SKM-1 treated with dmso at 0.1 percent for 144 hours (cell line): ENCODE data around the gene WWP2.
"Not testable (repeated sequence)": the region's sequence is repeated elsewhere in the genome, so short reads cannot be mapped to it uniquely, and the experiment has no call there.

ENCODE experiments used
- DNase-seq: peaks from one replicate; lab custom pipeline; 2025; ENCODE audit not compliant: unreplicated experiment; lab: John Stamatoyannopoulos, UW

The WWP2 gene

DNA sequence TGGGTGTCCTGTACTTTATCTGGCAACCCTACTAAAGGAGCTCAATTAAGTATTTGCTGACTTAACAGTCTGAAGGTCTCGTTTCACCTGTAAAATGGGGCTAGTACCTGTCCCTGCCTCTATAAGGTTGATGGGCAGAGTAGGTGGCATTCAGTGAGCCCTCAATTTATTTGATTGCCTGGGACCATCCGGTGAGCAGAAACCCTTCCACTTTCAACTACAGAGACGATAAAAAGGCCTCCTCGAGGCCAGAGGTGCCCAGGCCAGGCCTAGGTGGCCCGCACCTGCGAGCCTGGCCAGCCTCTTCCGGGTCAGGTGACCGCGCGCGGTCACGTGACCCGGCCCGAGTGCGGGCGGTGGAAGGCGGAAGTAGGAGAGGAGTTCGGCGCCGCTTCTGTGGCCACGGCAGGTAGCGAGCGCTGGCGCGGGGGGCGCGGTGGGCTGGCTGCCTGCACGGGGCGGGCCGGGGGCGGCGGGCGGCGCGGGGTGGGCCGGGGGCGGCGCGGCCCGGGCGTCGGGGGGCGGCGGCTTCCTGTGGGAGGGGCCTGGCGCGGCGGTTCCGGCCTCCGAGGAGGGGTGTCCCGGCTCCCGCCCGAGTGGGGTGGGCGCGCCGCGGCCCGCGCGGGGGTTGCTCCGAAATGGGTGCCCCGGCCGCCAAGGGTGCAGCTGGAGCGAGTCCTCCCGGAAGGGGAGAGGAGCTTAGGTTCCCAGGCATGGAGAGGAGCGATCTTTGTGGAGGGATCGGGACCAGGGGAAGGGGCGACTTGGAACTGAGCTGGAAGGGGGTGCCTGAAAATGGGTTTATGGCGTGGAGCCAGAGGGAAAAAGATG lies at the start of gene WWP2:
Gene WWP2, plus strand, starts transcription at position 350 of the 831 bp plus-strand sequence. CDS start 24,679 bp downstream, outside the sequence.
- peak; percentile 70 for DNase-seq

- no peak for DNase-seq
Observed at GRCh38 chr16:69712914-69713581, 49.1 kb upstream of the WWP2 start.

GRCh38 chr16:69717066-69717465 lies 45.1 kb upstream of the WWP2 start:
- no peak for DNase-seq

GRCh38 chr16:69718111-69718764 lies 43.9 kb upstream of the WWP2 start:
- DNase-seq = no peak

- DNase-seq = no peak
Observed at GRCh38 chr16:69720822-69721430, 41.2 kb upstream of the WWP2 start.

GRCh38 chr16:69721441-69721957 lies 40.6 kb upstream of the WWP2 start:
- no peak for DNase-seq

GRCh38 chr16:69724414-69724873 lies 37.7 kb upstream of the WWP2 start:
- DNase-seq = no peak

DNA sequence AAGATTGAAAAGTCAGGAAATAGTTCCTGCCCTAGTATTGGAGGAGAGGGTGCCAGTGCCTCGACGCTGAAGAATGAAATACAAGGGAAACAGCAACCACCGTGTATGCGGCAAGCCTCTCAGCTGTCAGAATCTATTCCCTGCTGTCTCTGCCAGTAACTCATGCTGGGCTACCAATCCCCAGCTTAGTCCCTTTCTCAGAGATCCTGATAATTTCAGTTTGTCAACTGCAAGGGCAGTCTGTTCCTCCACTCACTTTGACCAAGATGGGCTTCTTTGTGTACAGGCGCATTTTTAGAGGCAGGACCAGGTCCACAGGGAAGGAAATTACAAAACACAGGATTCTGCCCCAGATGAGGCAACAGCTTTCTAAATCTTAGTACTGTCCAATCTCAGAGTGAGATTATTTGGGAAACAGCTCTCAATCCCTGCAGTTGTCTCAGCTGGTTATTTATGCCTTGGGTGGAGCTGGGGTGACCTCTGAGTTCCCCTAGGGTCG lies 37.1 kb upstream of the WWP2 start:
- DNase-seq = no peak

GRCh38 chr16:69725480-69726312 lies 36.4 kb upstream of the WWP2 start:
- DNase-seq = no peak

DNA sequence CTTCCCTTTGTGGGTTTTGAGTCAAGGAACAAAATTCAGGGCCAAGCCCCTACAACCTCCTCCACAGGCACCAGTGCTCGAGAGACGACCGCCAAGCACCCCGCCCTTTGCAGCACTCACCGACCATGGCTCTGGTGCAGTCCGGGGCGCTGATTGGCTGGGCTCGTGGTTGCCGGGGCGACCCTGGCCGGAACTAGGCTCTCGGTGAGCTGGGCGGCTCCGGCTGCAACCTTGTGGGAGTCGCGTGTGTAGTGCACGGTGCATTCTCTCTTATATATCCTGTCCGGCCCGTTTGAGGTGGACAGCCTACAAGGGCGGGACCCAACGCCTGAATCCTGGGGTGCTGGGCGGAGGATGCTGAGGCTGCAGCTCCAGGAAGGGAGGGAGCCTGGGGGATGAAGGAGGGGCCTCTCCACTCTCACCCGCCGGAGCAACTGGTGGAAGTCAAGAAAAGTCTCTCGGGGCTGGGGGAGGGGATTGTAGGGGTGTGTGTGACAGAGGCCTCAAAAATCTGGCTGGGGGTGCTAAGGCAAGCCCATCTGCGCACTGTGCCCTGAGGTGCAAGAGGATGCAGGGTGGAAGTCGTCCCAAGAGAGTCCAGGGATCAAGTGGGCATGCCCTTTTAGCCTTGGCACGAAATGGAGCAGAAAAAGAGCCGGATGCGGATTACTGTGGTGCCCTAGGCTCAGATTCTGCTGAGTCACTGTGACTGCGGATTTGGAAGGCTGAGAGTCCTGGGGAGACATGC lies 35.6 kb upstream of the WWP2 start, which contains the start of gene NQO1:
Gene NQO1, minus strand, starts transcription at position 248 of the 748 bp plus-strand sequence. Its CDS starts 121 bp downstream, at position 127.
- peak; percentile 82 for DNase-seq

DNA sequence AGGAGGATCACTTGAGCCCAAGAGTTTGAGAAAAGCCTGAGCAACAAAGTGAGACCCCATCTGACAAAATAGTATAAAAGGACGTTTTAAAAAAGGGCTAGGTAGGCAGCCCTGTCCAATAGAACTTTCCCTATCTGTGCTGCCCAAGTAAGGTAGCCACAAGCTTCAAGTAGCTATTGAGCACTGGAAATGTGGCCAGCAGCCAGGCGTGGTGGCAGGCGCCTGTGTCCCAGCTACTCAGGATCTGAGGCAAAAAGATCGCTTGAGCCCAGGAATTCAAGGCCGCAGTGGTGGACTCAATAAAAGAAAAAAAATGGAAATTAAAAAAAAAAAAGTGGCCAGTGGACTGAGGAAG lies 34.2 kb upstream of the WWP2 start:
- DNase-seq = no peak

GRCh38 chr16:69729030-69729429 lies 33.1 kb upstream of the WWP2 start:
- DNase-seq = not testable (repeated sequence)

- not testable (repeated sequence) for DNase-seq
Observed at GRCh38 chr16:69731280-69731679, 30.9 kb upstream of the WWP2 start.

DNA sequence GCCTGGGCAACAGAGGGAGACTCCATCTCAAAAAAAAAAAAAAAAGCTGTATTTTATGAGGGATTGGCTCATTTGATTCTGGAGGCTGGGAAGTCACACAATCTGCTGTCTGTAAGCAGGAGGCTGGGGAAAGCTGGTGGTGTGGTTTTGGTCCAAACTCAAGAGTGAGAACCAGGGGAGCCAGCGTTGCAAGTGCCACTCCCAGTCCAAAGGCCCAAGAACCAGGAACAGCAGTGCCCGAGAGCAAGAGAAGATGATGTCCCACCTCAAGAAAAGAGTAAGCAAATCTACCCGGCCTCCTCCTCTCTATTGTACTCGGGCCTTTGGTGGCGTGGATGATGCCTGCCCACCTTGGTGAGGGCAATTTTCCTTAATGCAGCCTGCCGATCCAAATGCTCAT lies 30.0 kb upstream of the WWP2 start:
- DNase-seq = no peak

GRCh38 chr16:69741519-69741918 lies 20.6 kb upstream of the WWP2 start:
- no peak for DNase-seq

DNA sequence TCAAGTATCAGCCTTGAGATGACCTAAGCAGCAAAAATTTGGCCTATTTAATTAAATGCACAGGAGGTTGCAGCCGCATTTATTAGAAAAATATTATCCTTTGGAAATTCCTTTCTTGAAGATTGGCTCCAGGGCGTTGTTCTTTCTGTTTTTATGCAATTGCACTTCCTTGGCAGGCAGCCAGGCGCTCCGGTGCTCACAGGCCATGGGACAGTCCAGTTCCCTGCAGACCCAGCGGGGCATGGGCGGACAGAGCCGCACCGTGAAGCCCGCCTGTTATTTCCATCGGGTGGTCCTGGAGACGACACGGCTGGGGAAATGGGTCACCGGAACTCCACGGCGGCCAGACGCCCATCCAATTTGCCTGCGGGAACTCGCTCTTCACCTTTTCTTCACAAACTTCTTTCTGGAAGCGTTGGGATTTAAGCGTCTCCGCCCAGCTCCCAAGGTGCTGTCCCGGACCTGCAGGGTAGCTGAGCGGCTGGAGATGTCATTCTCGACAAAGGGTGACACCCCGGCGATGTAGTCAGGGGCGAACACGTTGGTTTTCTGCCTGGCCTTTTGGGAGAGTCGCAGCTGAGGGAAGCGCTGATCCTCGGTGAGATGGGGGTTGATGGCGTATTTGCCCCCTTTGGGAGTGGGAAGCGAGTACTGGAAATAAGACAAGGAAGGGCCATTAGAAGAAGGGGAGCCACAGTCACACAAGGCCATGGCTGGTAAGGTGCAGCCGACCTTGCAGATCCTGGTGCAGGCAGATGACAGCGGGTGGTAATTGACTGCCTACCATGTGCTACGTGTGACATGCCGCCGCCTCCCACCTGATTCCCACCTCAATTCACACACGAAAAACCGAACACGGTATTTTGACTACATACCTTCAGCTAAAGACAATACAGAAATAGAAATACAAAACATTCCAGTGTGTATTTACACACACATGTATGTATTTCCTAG lies 19.9 kb upstream of the WWP2 start:
- no peak for DNase-seq

DNA sequence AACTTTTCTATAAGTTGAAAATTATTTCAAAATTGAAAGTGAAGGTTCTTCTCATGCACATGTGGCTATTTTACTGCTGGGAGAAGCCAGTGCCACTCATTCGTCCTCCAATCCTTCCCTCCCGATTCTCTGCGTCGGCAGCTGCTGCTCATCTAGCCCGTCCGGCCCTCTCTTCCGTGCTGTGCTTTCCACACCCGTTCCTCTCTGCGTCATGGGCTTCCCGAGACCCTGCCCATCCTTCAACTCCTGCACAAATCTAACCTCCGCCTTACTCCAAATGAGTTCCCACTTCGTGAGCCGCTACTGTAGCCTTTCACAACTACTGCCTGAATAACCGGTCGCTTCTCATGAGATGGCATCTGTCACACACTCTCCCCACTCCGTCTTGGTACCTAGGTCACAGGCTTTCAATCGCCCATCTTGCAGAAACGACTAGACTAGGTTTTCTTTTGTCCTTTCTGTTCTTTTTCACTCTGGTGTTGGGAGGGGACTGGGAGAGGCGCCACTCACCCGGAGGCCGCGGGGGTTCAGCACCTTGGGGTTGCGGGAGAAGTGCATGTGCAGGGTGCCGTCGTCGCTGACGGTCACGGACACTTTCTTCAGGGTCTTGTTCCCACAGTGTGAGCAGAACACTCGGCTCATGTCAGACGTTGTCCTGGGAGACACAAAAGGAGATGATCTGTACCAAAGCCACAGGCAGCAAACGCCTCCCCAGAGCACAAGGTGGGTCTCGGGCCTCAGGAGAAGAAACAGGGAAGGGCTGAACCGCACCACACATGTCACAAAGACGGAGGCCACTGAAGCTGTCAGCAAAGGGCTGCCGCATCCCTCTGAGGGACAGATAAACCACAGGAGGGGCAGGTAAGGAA lies 17.5 kb upstream of the WWP2 start:
- DNase-seq = no peak
